HG03045 (cell line): ENCODE results near the gene EPC1.
"Not testable (repeated sequence)": the region's sequence is repeated elsewhere in the genome, so short reads cannot be mapped to it uniquely, and the experiment has no call there.

Source experiments
- ATAC-seq: cut with Tn5 transposase; IDR thresholded peaks from one replicate; pipeline ENCODE4 v1.9.1; 2021; ENCODE audit warnings: mild to moderate bottlenecking, moderate library complexity; ENCODE audit not compliant: unreplicated experiment

EPC1 gene

GRCh38 chr10:32241946-32242345 lies 105.0 kb downstream of the EPC1 start:
- no peak for ATAC-seq

- no peak for ATAC-seq
Observed at GRCh38 chr10:32240471-32240870, 106.5 kb downstream of the EPC1 start.

- ATAC-seq, result no peak
Observed at GRCh38 chr10:32239769-32240168, 107.2 kb downstream of the EPC1 start.

- ATAC-seq, result no peak
Observed at GRCh38 chr10:32237644-32238345, 109.2 kb downstream of the EPC1 start.

DNA sequence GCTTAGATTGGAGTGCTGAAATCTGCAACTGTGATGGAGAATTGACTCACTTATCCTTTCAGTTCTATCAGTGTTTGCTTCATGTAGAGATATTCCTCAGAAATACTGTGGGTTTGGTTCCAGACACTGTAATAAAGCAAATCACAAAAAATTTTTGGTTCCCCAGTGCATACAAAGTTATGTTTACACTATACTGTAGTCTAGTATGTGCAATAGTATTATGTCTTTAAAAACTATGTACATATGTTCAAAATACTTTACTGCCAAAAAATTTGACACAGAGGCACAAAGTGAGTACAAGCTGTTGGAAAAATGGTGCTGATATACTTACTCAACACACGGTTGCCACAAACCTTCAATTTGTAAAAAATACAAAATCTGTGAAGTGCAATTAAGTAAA lies 112.5 kb downstream of the EPC1 start:
- ATAC-seq, result no peak

- ATAC-seq, result not testable (repeated sequence)
Observed at GRCh38 chr10:32233375-32233774, 113.6 kb downstream of the EPC1 start.

DNA sequence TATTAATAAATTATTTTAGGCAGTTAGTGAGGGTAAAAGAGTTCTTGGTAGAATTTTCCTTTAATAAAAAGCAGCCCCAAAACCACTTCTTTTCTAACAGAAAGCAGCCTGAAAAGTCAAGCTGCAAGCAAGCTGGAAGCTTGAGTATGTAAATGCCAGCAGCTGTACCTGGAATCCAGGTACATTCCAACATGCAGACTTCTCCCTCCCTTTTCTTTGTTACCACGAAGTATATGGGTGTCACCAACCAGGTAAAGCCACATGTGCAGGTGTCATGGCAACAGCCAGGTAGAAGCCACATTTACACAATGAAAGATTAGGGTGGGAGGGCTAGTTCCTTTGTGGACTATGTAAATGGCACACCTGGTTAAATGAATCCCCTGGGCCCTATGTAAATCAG lies 114.6 kb downstream of the EPC1 start:
- no peak for ATAC-seq

GRCh38 chr10:32229788-32230187 lies 117.2 kb downstream of the EPC1 start:
- ATAC-seq, result not testable (repeated sequence)

GRCh38 chr10:32229170-32229569 lies 117.8 kb downstream of the EPC1 start:
- no peak for ATAC-seq

DNA sequence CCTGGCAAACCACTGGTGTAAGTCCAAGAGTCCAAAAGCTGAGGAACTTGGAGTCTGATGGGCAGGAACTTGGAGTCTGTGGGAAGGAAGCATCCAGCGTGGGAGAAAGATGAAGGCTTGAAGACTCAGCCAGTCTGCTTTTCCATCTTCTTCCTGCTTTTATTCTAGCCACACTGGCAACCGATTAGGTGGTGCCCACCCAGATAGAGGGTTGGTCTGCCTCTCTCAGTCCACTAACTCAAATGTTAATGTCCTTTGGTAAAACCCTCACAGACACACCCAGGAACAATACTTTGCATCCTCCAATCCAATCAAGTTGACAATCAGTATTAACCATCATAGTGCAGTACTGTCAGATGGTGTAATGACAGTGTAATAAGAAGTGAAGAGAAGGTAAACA lies 119.2 kb downstream of the EPC1 start:
- ATAC-seq, result no peak

- no peak for ATAC-seq
Observed at GRCh38 chr10:32226624-32227023, 120.3 kb downstream of the EPC1 start.

- no peak for ATAC-seq
Observed at GRCh38 chr10:32225976-32226375, 121.0 kb downstream of the EPC1 start.

DNA sequence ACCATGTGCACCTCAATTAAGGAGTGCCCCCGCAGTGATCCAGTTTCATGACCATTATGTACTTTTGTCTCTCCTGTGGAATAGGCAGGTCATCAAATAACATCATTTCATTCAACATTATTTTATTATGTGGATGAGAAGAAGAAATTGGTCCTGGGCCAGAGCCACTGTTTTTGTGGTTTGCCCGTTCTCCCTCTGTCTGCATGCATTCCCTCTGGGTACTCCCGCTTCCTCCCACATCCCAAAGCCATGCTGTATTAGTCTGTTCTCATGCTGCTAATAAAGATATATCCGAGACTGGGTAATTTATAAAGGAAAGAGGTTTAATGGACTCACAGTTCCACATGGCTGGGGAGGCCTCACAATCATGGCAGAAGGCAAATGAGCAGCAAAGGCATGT lies 124.6 kb downstream of the EPC1 start:
- not testable (repeated sequence) for ATAC-seq

DNA sequence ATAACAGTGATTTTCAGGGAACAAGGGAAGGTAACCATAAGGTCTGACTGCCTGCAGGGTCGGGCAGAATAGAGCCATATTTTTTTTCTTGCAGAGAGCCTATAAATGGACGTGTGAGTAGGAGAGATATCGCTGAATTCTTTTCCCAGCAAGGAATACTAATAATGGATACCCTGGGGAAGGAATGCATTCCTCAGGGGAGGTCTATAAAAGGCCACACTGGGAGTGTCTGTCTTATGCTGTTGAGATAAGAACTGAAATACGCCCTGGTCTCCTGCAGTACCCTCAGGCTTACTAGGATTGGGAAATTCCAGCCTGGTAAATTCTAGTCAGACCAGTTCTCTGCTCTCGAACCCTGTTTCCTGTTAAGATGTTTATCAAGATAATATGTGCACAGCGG lies 127.8 kb downstream of the EPC1 start:
- not testable (repeated sequence) for ATAC-seq

- ATAC-seq, result not testable (repeated sequence)
Observed at GRCh38 chr10:32218206-32219044, 128.5 kb downstream of the EPC1 start.
